K562 (cell line): ENCODE results near the gene TRAF3IP1. TPM values are rescaled to one million over a fixed set of nuclear protein-coding genes. Genes with fewer than 3 reads are reported as not detected.

Source experiments
- AFF4 ChIP-seq: sonication (generic); formaldehyde crosslinking; IDR thresholded peaks from 2 replicates; pipeline ENCODE4 v1.8.0; 2023; ENCODE audit warnings: mild to moderate bottlenecking, missing genetic modification reagents
- BHLHE40 ChIP-seq: IDR thresholded peaks from 2 replicates; pipeline ENCODE4 v1.6.1; 2011; ENCODE audit warnings: low read length, improper control_type of control experiment
- CBX3 ChIP-seq, 2 experiments: IDR thresholded peaks; 1 replicate in 1 of 2; 2 replicates in 1 of 2; pipeline ENCODE4 v1.6.1; 2012; ENCODE audit warnings: inconsistent platforms in 2 of 2, low read length in 2 of 2, borderline replicate concordance in 1 of 2, control low read depth in 1 of 2
- CC2D1A ChIP-seq: fragments of 450-650 bp; IDR thresholded peaks from 2 replicates; pipeline ENCODE4 v1.6.1; 2017; ENCODE audit warnings: mild to moderate bottlenecking
- CTBP1 ChIP-seq: fragments of 450-650 bp; IDR thresholded peaks from 2 replicates; pipeline ENCODE4 v1.6.1; 2016; ENCODE audit warnings: borderline replicate concordance
- ETV5 ChIP-seq: sonication (generic); formaldehyde crosslinking; IDR thresholded peaks from 2 replicates; pipeline ENCODE4 v1.4.0; 2020; ENCODE audit warnings: low read depth, mild to moderate bottlenecking, missing genetic modification reagents
- FOXA3 ChIP-seq, 2 experiments: fragments of 450-650 bp in 1 of 2; sonication (generic) in 1 of 2; formaldehyde crosslinking; IDR thresholded peaks in 1 of 2; conservative IDR thresholded peaks in 1 of 2; 2 replicates each; pipeline versions ENCODE4 v1.4.0 to v1.8.0; 2020 to 2022; ENCODE audit warnings: mild to moderate bottlenecking in 2 of 2, missing genetic modification reagents in 1 of 2
- FOXJ2 ChIP-seq: fragments of 200-800 bp; sonication (Bioruptor generic); IDR thresholded peaks from 2 replicates; pipeline ENCODE4 v1.6.1; 2016; ENCODE audit warnings: missing genetic modification characterization, missing compliant biosample characterization
- FOXM1 ChIP-seq, 2 experiments: fragments of 450-650 bp in 1 of 2; sonication (generic) in 1 of 2; formaldehyde crosslinking in 1 of 2; IDR thresholded peaks; 2 replicates each; pipeline versions ENCODE4 v1.6.1 to v1.9.0; 2017 to 2022; ENCODE audit warnings: low read depth in 2 of 2, mild to moderate bottlenecking in 2 of 2, missing genetic modification reagents in 1 of 2, moderate library complexity in 1 of 2
- HDAC3 ChIP-seq: fragments of 450-650 bp; IDR thresholded peaks from 2 replicates; pipeline ENCODE4 v1.6.1; 2018; ENCODE audit warnings: borderline replicate concordance, mild to moderate bottlenecking, moderate library complexity; ENCODE audit not compliant: partially characterized antibody
- JUND ChIP-seq, 2 experiments: IDR thresholded peaks; 2 replicates in 1 of 2; 3 replicates in 1 of 2; pipeline ENCODE4 v1.6.1; 2011; ENCODE audit warnings: borderline replicate concordance in 2 of 2, low read depth in 2 of 2, low read length in 2 of 2, improper control_type of control experiment in 1 of 2, missing biosample characterization in 1 of 2, missing genetic modification characterization in 1 of 2, missing genetic modification reagents in 1 of 2
- LEF1 ChIP-seq: fragments of 450-650 bp; IDR thresholded peaks from 2 replicates; pipeline ENCODE4 v1.6.1; 2016; ENCODE audit warnings: mild to moderate bottlenecking
- MECOM ChIP-seq: fragments of 250-450 bp; sonication (Bioruptor Pico); IDR thresholded peaks from 2 replicates; pipeline ENCODE4 v1.8.0; 2022; ENCODE audit warnings: inconsistent platforms
- NFXL1 ChIP-seq: fragments of 450-650 bp; formaldehyde crosslinking; IDR thresholded peaks from 2 replicates; pipeline ENCODE4 v1.4.0; 2021; ENCODE audit warnings: mild to moderate bottlenecking
- PCBP1 ChIP-seq: fragments of 200-400 bp; formaldehyde crosslinking; IDR thresholded peaks from 2 replicates; pipeline ENCODE4 v1.6.1; 2018; ENCODE audit warnings: mild to moderate bottlenecking, low read depth, low read length; ENCODE audit not compliant: poor library complexity, severe bottlenecking
- POLR3A ChIP-seq: IDR thresholded peaks from 2 replicates; pipeline ENCODE4 v1.6.1; 2011; ENCODE audit warnings: borderline replicate concordance, mild to moderate bottlenecking, moderate library complexity; ENCODE audit not compliant: insufficient read length, insufficient read depth; ENCODE audit errors: extremely low read depth
- TAF1 ChIP-seq: IDR thresholded peaks from 2 replicates; pipeline ENCODE4 v1.6.1; 2011; ENCODE audit warnings: mild to moderate bottlenecking, low read length, moderate library complexity; ENCODE audit not compliant: insufficient read depth, control insufficient read depth, severe bottlenecking; ENCODE audit errors: extremely low read depth
- TCF7 ChIP-seq: sonication (generic); IDR thresholded peaks from 2 replicates; pipeline ENCODE4 v1.6.1; 2016; ENCODE audit warnings: antibody characterized with exemption, borderline replicate concordance
- ZNF134 ChIP-seq: fragments of 250-450 bp; sonication (Bioruptor Pico); conservative IDR thresholded peaks from 2 replicates; pipeline ENCODE4 v1.4.0; 2020
- ZNF146 ChIP-seq: IDR thresholded peaks from one replicate; pipeline ENCODE4 v1.6.1; 2018; ENCODE audit warnings: missing compliant biosample characterization; ENCODE audit not compliant: unreplicated experiment
- ZNF785 ChIP-seq: fragments of 250-450 bp; sonication (Bioruptor Pico); IDR thresholded peaks from 2 replicates; pipeline ENCODE4 v1.4.0; 2020; ENCODE audit warnings: mild to moderate bottlenecking
- ZZZ3 ChIP-seq: fragments of 450-650 bp; IDR thresholded peaks from 2 replicates; pipeline ENCODE4 v1.6.1; 2016; ENCODE audit warnings: antibody characterized with exemption, mild to moderate bottlenecking, moderate library complexity
- polyA plus RNA-seq, 8 experiments: library from polyadenylated mRNA; depleted of rRNA in 4 of 8; stranded (reverse) in 5 of 8; unstranded in 3 of 8; fragments of >200 nt; fragmentation: Nextera tagmentation in 2 of 8; fragmentation: Illumina TruSeq in 1 of 8; extraction: Ambion mirVana in 2 of 8; extraction: Trizol in 1 of 8; gene quantifications; 2 replicates each; pipeline versions ENCODE4 v1.2.1 to v1.2.3, GENCODE V29; 2011 to 2014; ENCODE audit warnings: inconsistent platforms in 1 of 8, missing spikeins in 1 of 8
- total RNA-seq, 7 experiments: library from RNA; depleted of rRNA in 6 of 7; stranded (reverse); fragments of >200 nt in 6 of 7; fragmentation: Illumina TruSeq in 2 of 7; extraction: Trizol in 2 of 7; gene quantifications; 2 replicates each; pipeline versions ENCODE4 v1.2.1 to v1.2.3, GENCODE V29; 2011 to 2021; ENCODE audit warnings: low replicate concordance in 1 of 7

TRAF3IP1 gene
- total and polyA plus RNA-seq, 9 of the 15 experiments (the other 6 are each of a cell fraction or from before 2014, with no cell fraction given), result 1.3 to 7.4 (median 3.4) TPM

GRCh38 chr2:238288650-238289573, 31.4 kb upstream of the TRAF3IP1 start (continued):
- no peak for TF ChIP-seq AFF4
- TF ChIP-seq ZZZ3, result no peak
- no peak for TF ChIP-seq ZNF134 (CRISPR knock-in tag)
- no peak for TF ChIP-seq ZNF146 (CRISPR knock-in tag)
- peak; percentile 68 for TF ChIP-seq TAF1
- no peak for TF ChIP-seq FOXM1 (IDR thresholded peaks at IDR 0.05; ENCODE audit: low read depth)
- TF ChIP-seq FOXM1 (CRISPR knock-in tag; IDR thresholded peaks at IDR 0.05; ENCODE audit: low read depth), result 0 out of 2 replicates have a peak, but pooled peaks have one; percentile 55
- no peak for TF ChIP-seq TCF7
- TF ChIP-seq FOXJ2 (tag), result no peak
- TF ChIP-seq FOXA3 (CRISPR knock-in tag; conservative IDR thresholded peaks at IDR 0.05 in 1 of 2, IDR thresholded peaks at IDR 0.05 in 1 of 2), result no peak
- TF ChIP-seq ZNF785, result no peak
- no peak for TF ChIP-seq POLR3A
- no peak for TF ChIP-seq MECOM (CRISPR knock-in tag)
- no peak for TF ChIP-seq CC2D1A
- TF ChIP-seq LEF1, result no peak
- no peak for TF ChIP-seq NFXL1 (CRISPR knock-in tag)
- TF ChIP-seq ETV5 (CRISPR knock-in tag), result 0 out of 2 replicates have a peak, but pooled peaks have one; percentile 30
- 0 out of 2 replicates have a peak, but pooled peaks have one; percentile 58 for TF ChIP-seq CTBP1
- TF ChIP-seq BHLHE40, result peak; percentile 97
- TF ChIP-seq PCBP1, result peak; percentile 30
- no peak for TF ChIP-seq HDAC3
- TF ChIP-seq CBX3 (IDR thresholded peaks at IDR 0.05; ENCODE audit: borderline replicate concordance in 1 of 2, low read length in 2 of 2), result no peak
- peak; percentile 65; the same call in 1 of the 2 replicates for TF ChIP-seq JUND (IDR thresholded peaks at IDR 0.05; ENCODE audit: borderline replicate concordance, low read depth, low read length)
- TF ChIP-seq JUND (tag; IDR thresholded peaks at IDR 0.05; ENCODE audit: borderline replicate concordance, low read depth, low read length), result no peak
